NCI-H2196 (cell line): ENCODE results near the gene MORC4.
A peak's percentile ranks its signal among the peaks of the same experiment; 100 is the strongest.

Source experiments
- DNase-seq: peaks from one replicate; lab custom pipeline; 2025; ENCODE audit not compliant: unreplicated experiment; lab: John Stamatoyannopoulos, UW

MORC4 gene

DNA sequence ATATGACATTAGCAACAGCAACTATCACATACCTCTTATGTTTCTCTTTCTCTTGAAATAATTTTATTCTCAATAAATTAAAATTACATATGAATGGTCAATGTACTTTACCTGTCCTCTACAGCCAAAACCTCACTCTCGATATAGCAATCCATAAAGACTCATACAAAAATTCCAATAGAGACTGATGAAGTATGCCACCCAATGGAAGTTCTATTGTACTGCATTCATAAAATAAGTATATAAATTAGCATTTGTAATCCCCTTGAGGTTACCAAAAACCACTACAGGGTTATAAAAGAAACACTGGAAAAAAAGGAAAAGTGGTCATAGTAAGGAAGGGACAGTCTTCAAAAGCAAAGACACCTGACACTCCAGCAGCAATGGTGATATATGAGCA, 47.0 kb downstream of the MORC4 start:
- DNase-seq: no peak

- DNase-seq: no peak
Observed at GRCh38 chrX:106952538-106952937, 47.5 kb downstream of the MORC4 start.

GRCh38 chrX:106952089-106952488, 47.9 kb downstream of the MORC4 start:
- no peak for DNase-seq

GRCh38 chrX:106951230-106951629, 48.8 kb downstream of the MORC4 start:
- DNase-seq: no peak

- no peak for DNase-seq
Observed at GRCh38 chrX:106950381-106950780, 49.6 kb downstream of the MORC4 start.

DNA sequence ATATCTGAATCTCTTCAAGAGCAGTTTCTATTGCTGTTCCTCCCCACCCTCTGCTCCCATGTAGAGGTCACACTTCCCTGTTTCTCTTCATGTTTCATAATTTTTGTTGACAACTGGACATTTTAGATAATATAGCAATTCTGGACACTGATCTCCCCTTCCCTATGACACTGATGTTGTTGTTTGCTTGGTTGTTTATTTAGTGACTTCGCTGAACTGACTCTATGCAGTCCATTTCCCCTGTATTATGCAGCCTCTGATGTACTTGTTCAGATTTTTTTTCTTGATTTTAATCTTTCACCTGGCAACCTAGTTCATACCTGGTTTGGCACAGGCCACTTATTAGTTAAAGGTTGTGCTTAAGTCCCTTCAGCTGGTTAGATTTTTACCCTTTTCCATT, 50.6 kb downstream of the MORC4 start:
- no peak for DNase-seq

- no peak for DNase-seq
Observed at GRCh38 chrX:106948641-106949040, 51.4 kb downstream of the MORC4 start.

DNA sequence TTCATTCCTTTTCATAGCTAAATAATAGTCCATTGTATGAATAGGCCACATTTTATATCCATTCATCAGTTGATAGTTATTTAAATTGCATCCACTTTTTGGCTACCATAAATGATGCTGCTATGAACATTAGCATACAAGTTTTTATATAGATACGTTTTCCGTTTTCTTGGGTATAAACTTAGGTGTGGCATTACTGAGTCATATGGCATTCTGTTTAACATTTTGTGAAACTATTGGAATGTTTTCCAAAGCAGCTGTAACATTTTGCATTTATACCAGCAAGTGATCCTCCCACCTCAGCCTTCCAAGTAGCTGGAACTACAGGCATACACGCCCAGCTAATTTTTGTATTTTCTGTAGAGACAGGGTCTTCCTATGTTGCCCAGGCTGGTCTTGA, 53.5 kb downstream of the MORC4 start:
- no peak for DNase-seq

DNA sequence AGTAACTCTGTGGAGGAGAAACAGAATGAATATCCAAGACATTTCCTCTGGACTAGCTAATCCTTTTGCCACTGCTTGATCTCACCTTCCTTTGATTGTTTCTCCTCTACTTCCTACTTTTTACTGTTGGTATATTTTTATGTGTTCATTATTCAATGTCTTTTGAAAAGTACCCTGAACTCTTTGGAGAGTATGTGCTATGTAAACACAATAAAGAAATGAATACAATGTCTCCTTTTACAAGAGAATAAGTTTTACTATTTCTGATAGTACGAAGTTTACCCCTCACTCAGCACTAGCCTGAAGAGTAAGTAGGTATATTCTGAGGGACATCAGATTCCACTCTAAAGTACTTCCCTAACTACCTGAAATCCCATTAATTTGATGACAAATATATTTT, 59.9 kb downstream of the MORC4 start:
- no peak for DNase-seq

DNA sequence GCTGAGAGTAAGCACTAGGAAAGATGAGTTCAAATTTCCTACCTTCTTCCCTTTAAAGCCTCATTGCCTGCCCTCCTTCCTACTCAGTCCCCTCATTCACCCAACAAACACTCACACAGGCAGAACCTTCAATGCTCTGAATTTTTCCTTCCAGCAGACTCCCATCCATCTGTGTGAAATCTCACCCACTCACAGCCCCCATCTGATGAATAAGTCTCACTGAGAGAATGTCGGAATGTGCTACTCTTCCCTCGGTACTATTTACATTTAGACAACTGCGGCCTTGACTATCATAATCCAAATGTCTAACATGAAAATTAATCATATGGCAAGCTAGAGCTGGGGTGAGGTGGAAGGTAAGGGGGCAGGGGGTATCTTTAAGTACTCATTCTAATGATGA, 60.4 kb downstream of the MORC4 start:
- DNase-seq: no peak

DNA sequence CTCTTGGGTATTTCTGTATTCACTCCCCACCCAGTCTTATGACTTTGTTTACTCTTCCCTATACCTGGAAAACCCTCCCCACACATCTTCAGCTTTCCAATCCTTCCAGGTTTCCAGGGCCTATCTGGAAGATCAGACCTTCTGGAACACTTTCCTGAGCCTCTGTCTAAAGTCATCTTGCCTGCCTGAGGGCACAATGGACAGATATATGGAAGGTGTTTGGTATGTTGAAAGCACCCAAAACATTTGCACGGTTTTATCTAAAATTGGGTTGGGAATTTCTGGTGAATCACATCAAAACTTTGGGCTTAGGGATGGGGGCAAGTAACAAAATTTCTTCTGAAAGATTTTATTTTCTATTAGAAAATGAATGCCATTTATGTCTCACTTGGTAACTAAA, 63.8 kb downstream of the MORC4 start:
- no peak for DNase-seq

- no peak for DNase-seq
Observed at GRCh38 chrX:106935175-106935574, 64.8 kb downstream of the MORC4 start.

DNA sequence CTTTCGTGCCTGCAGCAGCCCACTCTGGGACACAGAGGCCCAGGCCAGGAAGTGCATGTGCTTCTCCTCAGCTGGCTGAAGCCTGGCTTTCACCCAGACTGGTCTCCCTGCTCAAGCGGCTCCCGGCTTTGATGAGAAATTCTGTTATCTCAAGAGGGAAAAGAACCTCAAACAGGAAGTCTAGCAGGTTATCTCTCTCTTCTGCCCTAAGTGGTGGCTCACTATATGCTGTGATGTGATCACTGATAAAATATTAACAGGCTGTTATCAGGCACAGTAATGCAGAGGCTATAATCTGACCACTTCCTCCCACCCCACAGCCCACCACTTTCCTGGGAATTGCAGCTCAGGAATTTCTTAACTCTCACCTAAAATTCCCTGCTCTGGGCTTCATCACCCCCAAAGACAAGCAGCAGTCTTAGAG, 66.5 kb downstream of the MORC4 start:
- no peak for DNase-seq

DNA sequence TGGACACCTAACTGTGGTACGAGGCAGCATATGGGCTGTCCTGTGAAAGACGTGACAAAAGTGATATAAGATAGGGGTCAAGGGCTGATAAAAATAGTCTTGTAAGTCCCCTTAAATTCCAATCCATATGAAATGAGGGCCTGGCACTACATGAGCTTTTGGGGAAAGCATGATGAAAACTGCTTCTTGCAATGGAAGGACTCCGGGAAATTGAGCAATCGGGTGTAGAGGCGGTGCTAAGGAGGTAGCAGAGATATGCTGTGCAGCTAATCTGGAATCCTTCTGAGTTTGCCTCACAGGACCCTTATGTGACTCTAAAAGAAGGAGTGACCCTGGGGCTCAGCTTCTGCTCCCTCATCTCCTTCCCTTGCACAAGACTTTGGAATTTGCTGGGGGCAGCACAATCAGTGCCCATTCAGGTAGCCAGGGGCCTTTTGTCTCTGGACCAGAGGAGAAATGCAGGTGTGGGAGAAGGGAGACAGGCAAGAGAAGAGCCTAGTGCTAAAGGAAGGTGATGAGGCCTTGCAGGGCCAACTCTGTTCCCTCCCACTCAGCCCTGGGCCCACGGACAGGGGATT, 67.0 kb downstream of the MORC4 start:
- DNase-seq: no peak

DNA sequence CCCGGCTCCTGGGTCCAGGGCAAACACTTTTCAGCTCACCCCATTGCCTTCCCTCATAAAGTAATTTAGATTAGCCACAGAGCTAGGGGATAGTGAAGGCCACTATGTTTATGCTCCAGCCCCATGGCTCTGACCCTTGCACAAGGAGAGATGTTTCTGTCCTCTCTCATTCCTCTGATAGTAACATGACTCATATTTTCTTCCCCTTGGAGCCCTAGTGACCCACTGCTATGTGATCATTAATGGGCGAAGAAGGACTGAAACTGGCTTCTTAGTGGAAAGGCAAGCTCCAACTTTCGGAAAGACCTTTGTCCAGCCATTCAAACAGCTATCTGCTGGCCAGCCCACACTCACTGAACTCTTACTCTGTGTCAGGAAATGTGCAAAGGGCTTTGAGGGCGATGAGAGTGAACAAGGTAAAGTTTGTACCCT, 67.5 kb downstream of the MORC4 start:
- no peak for DNase-seq

DNA sequence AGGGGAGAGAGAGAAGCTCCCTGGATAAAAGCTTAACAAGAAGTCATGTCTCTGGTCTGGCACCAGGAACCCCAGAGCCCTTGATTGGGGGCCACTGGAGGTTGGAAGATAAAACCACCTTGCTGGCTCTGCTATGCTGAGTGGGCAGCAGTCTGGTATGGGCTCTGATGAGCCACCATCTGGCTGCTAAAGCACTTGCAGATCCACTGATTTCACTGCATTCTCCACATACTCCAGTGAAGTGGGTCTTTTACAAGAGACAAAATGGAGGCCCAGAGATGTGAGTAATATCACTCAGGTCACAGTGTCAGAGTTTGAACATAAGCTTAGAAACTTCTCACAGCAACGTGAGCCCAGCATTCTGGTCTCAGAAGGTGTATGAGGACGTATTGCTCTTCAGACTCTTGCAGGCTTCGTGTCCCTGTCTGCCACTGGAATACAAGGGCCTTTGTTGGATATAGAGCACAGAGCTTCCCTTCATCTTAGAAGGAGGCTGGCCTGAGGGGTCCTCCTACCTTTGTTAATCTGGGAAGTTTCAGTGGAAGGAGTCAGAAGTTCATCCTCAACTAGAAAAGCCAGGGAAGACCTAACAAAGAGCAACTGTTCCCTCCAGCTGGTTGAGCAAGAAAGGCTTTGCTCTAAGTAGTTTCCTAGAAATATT, 68.1 kb downstream of the MORC4 start:
- DNase-seq: no peak

DNA sequence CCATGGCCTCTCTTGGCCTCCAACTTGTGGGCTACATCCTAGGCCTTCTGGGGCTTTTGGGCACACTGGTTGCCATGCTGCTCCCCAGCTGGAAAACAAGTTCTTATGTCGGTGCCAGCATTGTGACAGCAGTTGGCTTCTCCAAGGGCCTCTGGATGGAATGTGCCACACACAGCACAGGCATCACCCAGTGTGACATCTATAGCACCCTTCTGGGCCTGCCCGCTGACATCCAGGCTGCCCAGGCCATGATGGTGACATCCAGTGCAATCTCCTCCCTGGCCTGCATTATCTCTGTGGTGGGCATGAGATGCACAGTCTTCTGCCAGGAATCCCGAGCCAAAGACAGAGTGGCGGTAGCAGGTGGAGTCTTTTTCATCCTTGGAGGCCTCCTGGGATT, 71.8 kb downstream of the MORC4 start:
- no peak for DNase-seq

DNA sequence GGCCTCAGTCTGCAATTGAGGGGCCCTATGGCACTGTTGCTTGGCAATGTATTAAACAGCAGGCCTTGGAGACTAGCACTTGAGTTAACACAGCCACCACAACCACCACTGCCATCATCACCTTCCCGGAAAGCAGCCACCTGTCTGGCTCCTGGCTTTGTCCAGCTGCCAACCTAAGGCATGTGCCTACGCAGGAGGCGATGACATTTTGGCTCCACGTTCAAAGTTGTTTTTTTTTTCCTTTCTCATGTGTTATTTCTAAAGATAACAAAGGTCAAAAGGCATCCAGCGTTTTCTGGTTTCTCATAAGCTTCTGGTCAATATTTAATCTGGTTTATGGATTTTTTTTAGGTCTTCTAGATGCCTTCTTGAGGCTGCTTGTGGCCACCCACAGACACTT, 72.3 kb downstream of the MORC4 start:
- peak; percentile 28 for DNase-seq

- DNase-seq: no peak
Observed at GRCh38 chrX:106927023-106927422, 73.0 kb downstream of the MORC4 start.

GRCh38 chrX:106921637-106922036, 78.4 kb downstream of the MORC4 start:
- DNase-seq: no peak

- no peak for DNase-seq
Observed at GRCh38 chrX:106919932-106920452, 80.0 kb downstream of the MORC4 start, which contains the start of gene CLDN2. Gene CLDN2, plus strand, starts transcription at chrX:106920402. Its CDS starts 7,827 bp downstream, at chrX:106928229.

GRCh38 chrX:106917830-106918500, 82.0 kb downstream of the MORC4 start:
- DNase-seq: peak; percentile 61
